ENCODE measurements around the gene SSX2IP.

Gene SSX2IP

DNA sequence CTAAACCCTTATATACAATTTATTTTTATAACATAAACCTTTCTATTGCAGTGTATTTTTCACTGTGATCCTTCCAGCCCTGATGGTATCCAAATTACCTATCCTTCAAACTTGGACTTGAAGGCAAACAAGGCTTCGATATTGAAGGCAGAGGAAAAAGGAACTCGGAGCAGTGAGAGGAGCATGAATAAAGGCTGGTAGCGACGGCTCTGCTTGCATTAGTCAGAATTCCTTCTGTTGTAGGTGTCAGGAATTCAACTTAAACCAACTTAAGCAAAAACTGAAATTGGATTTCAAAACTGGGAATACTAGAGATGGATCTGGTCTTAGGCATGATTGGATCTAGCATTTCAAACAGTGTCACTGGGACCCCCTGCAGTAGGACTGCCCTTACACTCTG, 17.8 kb upstream of the SSX2IP start:
- Histone ChIP-seq H3K4me3 (ENCODE audit: low read depth, low read length) (no peak overlapping the region), H3K27ac (ENCODE audit: extremely low read depth, low read depth, low read length) (no peak overlapping the region), H3K36me3 (ENCODE audit: control insufficient read depth in 2 of 2, insufficient read depth in 1 of 2, low read length in 2 of 2) (no peaks in the 10 kb centered on the region), H3K9me3 (ENCODE audit: control insufficient read depth, insufficient read depth, low read depth, low read length) (no peaks in the 10 kb centered on the region), H3K4me1 (ENCODE audit: control insufficient read depth, insufficient read depth, low read length) (no peaks in the 10 kb centered on the region)
- ChIA-PET POLR2A (no interaction called here), CTCF (no interaction called here)
- TF ChIP-seq, protein P1, sequence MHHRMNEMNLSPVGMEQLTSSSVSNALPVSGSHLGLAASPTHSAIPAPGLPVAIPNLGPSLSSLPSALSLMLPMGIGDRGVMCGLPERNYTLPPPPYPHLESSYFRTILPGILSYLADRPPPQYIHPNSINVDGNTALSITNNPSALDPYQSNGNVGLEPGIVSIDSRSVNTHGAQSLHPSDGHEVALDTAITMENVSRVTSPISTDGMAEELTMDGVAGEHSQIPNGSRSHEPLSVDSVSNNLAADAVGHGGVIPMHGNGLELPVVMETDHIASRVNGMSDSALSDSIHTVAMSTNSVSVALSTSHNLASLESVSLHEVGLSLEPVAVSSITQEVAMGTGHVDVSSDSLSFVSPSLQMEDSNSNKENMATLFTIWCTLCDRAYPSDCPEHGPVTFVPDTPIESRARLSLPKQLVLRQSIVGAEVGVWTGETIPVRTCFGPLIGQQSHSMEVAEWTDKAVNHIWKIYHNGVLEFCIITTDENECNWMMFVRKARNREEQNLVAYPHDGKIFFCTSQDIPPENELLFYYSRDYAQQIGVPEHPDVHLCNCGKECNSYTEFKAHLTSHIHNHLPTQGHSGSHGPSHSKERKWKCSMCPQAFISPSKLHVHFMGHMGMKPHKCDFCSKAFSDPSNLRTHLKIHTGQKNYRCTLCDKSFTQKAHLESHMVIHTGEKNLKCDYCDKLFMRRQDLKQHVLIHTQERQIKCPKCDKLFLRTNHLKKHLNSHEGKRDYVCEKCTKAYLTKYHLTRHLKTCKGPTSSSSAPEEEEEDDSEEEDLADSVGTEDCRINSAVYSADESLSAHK (tag by site-specific recombination; IDR thresholded peaks at IDR 0.05) = no peak
- no peak for TF ChIP-seq ZBTB21 (tag by site-specific recombination; IDR thresholded peaks at IDR 0.05)
- TF ChIP-seq, protein P2, sequence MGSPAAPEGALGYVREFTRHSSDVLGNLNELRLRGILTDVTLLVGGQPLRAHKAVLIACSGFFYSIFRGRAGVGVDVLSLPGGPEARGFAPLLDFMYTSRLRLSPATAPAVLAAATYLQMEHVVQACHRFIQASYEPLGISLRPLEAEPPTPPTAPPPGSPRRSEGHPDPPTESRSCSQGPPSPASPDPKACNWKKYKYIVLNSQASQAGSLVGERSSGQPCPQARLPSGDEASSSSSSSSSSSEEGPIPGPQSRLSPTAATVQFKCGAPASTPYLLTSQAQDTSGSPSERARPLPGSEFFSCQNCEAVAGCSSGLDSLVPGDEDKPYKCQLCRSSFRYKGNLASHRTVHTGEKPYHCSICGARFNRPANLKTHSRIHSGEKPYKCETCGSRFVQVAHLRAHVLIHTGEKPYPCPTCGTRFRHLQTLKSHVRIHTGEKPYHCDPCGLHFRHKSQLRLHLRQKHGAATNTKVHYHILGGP (tag by site-specific recombination; IDR thresholded peaks at IDR 0.05) = no peak
- TF ChIP-seq IKZF3 (tag by site-specific recombination; IDR thresholded peaks at IDR 0.05) = no peak
- no peak for TF ChIP-seq ZNF202 (tag by site-specific recombination; IDR thresholded peaks at IDR 0.05; ENCODE audit: borderline replicate concordance)
- no peak for TF ChIP-seq ZNF2 (tag by site-specific recombination; IDR thresholded peaks at IDR 0.05)
- no peak for TF ChIP-seq KLF1 (tag by site-specific recombination; IDR thresholded peaks at IDR 0.05)
- TF ChIP-seq ZNF404 (tag by site-specific recombination; IDR thresholded peaks at IDR 0.05) = no peak
- TF ChIP-seq ZNF544 (tag by site-specific recombination; IDR thresholded peaks at IDR 0.05) = no peak
- no peak for TF ChIP-seq ZNF302 (tag by site-specific recombination; IDR thresholded peaks at IDR 0.05; ENCODE audit: low read depth)

DNA sequence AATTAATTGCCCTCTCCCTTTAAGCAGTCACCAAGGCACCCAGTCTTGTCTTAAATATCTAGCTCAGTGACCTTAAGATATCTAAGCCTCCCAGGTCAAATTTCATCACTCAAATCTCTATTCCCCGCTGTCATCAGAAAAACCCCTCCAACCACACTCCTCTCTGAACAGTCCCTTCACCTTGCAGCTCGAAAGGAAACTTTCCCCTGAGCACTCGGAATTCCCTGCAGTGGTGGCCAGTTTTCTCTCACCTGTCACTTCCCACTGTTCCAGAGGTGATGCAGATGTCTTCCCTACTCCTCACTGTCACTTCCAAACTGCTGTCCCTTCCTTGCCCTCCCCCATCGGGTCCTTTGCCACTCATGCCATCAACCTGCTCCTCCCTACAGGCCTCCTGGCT, 15.3 kb upstream of the SSX2IP start:
- H3K9me3 ChIP-seq (ENCODE audit: control insufficient read depth, insufficient read depth, low read depth, low read length) = no peaks in the 10 kb centered on the region
- no peak overlapping the region for H3K4me3 ChIP-seq (ENCODE audit: low read depth, low read length)
- TF ChIP-seq ZBTB48 (tag by site-specific recombination; IDR thresholded peaks at IDR 0.05) = no peak
- TF ChIP-seq, protein P3, sequence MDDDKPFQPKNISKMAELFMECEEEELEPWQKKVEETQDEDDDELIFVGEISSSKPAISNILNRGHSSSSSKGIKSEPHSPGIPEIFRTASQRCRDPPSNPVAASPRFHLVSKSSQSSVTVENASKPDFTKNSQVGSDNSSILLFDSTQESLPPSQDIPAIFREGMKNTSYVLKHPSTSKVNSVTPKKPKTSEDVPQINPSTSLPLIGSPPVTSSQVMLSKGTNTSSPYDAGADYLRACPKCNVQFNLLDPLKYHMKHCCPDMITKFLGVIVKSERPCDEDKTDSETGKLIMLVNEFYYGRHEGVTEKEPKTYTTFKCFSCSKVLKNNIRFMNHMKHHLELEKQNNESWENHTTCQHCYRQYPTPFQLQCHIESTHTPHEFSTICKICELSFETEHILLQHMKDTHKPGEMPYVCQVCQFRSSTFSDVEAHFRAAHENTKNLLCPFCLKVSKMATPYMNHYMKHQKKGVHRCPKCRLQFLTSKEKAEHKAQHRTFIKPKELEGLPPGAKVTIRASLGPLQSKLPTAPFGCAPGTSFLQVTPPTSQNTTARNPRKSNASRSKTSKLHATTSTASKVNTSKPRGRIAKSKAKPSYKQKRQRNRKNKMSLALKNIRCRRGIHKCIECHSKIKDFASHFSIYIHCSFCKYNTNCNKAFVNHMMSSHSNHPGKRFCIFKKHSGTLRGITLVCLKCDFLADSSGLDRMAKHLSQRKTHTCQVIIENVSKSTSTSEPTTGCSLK (tag by site-specific recombination; IDR thresholded peaks at IDR 0.05) = no peak
- TF ChIP-seq, protein P4, sequence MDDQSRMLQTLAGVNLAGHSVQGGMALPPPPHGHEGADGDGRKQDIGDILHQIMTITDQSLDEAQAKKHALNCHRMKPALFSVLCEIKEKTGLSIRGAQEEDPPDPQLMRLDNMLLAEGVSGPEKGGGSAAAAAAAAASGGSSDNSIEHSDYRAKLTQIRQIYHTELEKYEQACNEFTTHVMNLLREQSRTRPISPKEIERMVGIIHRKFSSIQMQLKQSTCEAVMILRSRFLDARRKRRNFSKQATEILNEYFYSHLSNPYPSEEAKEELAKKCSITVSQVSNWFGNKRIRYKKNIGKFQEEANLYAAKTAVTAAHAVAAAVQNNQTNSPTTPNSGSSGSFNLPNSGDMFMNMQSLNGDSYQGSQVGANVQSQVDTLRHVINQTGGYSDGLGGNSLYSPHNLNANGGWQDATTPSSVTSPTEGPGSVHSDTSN (CRISPR knock-in tag; IDR thresholded peaks at IDR 0.05) = no peak
- TF ChIP-seq, protein P5, sequence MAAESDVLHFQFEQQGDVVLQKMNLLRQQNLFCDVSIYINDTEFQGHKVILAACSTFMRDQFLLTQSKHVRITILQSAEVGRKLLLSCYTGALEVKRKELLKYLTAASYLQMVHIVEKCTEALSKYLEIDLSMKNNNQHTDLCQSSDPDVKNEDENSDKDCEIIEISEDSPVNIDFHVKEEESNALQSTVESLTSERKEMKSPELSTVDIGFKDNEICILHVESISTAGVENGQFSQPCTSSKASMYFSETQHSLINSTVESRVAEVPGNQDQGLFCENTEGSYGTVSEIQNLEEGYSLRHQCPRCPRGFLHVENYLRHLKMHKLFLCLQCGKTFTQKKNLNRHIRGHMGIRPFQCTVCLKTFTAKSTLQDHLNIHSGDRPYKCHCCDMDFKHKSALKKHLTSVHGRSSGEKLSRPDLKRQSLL (tag by site-specific recombination; IDR thresholded peaks at IDR 0.05) = no peak
- TF ChIP-seq ZNF37A (tag by site-specific recombination; IDR thresholded peaks at IDR 0.05) = no peak
- TF ChIP-seq REPIN1 (tag by site-specific recombination; IDR thresholded peaks at IDR 0.05; ENCODE audit: low read depth) = no peak
- no peak for TF ChIP-seq ZNF501 (tag by site-specific recombination; IDR thresholded peaks at IDR 0.05)
- no peak for TF ChIP-seq KLF16 (tag by site-specific recombination; IDR thresholded peaks at IDR 0.05)
- no peak for TF ChIP-seq ZBTB7A (tag by site-specific recombination; IDR thresholded peaks at IDR 0.05; ENCODE audit: low read depth)
- TF ChIP-seq ZNF549 (tag by site-specific recombination; IDR thresholded peaks at IDR 0.05) = no peak
- TF ChIP-seq, protein P6, sequence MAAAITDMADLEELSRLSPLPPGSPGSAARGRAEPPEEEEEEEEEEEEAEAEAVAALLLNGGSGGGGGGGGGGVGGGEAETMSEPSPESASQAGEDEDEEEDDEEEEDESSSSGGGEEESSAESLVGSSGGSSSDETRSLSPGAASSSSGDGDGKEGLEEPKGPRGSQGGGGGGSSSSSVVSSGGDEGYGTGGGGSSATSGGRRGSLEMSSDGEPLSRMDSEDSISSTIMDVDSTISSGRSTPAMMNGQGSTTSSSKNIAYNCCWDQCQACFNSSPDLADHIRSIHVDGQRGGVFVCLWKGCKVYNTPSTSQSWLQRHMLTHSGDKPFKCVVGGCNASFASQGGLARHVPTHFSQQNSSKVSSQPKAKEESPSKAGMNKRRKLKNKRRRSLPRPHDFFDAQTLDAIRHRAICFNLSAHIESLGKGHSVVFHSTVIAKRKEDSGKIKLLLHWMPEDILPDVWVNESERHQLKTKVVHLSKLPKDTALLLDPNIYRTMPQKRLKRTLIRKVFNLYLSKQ (tag by site-specific recombination; IDR thresholded peaks at IDR 0.05; ENCODE audit: borderline replicate concordance) = no peak
- TF ChIP-seq ZNF596 (tag by site-specific recombination; IDR thresholded peaks at IDR 0.05) = no peak
- no peak for TF ChIP-seq ZBTB20 (tag by site-specific recombination; IDR thresholded peaks at IDR 0.05)
- TF ChIP-seq, protein P7, sequence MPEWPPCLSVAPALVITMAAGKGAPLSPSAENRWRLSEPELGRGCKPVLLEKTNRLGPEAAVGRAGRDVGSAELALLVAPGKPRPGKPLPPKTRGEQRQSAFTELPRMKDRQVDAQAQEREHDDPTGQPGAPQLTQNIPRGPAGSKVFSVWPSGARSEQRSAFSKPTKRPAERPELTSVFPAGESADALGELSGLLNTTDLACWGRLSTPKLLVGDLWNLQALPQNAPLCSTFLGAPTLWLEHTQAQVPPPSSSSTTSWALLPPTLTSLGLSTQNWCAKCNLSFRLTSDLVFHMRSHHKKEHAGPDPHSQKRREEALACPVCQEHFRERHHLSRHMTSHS (tag by site-specific recombination; IDR thresholded peaks at IDR 0.05) = no peak
- no peak for TF ChIP-seq ZNF169 (tag by site-specific recombination; IDR thresholded peaks at IDR 0.05)
- TF ChIP-seq ZNF776 (tag by site-specific recombination; IDR thresholded peaks at IDR 0.05; ENCODE audit: borderline replicate concordance) = no peak
- H3K36me3 ChIP-seq (ENCODE audit: control insufficient read depth in 2 of 2, insufficient read depth in 1 of 2, low read length in 2 of 2) = no peaks in the 10 kb centered on the region
- ChIA-PET CTCF (interaction anchor here (0.9 kb wide), 1 partner anchor 10 kb away, joined by 3 read pairs; no protein-coding TSS in a partner anchor), POLR2A (no interaction called here)
- no peaks in the 10 kb centered on the region for H3K4me1 ChIP-seq (ENCODE audit: control insufficient read depth, insufficient read depth, low read length)
- H3K27ac ChIP-seq (ENCODE audit: extremely low read depth, low read depth, low read length) = no peak overlapping the region
